ENCODE measurements around the gene ENDOU.

DNA sequence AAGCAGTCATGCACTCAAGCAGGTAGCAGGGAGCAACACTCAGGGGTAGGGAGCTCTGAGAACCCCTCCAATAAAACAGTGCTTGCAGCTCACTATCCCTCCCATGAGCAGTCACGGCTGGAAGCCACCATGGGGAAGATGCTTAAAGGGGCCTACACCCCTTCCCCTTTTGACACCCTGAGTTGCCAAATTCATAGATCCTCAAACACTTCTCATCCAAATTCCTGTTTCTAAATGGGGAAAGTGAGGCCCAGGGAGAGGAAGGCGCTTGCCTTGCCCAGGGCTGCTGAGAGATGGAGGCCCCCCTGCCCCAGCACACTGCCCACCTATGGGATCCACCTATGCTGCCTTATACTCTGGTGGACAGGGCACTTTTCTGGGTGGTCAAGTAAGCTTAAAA lies 7.2 kb upstream of the ENDOU start:
- TF ChIP-seq GATA2 (CRISPR knock-in tag; IDR thresholded peaks at IDR 0.05), result no peak
- no peak for TF ChIP-seq TAF1 (IDR thresholded peaks at IDR 0.05; ENCODE audit: borderline replicate concordance, low read depth, low read length)
- TF ChIP-seq, protein P1, sequence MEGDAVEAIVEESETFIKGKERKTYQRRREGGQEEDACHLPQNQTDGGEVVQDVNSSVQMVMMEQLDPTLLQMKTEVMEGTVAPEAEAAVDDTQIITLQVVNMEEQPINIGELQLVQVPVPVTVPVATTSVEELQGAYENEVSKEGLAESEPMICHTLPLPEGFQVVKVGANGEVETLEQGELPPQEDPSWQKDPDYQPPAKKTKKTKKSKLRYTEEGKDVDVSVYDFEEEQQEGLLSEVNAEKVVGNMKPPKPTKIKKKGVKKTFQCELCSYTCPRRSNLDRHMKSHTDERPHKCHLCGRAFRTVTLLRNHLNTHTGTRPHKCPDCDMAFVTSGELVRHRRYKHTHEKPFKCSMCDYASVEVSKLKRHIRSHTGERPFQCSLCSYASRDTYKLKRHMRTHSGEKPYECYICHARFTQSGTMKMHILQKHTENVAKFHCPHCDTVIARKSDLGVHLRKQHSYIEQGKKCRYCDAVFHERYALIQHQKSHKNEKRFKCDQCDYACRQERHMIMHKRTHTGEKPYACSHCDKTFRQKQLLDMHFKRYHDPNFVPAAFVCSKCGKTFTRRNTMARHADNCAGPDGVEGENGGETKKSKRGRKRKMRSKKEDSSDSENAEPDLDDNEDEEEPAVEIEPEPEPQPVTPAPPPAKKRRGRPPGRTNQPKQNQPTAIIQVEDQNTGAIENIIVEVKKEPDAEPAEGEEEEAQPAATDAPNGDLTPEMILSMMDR (IDR thresholded peaks at IDR 0.05), result no peak
- TF ChIP-seq, protein P2, sequence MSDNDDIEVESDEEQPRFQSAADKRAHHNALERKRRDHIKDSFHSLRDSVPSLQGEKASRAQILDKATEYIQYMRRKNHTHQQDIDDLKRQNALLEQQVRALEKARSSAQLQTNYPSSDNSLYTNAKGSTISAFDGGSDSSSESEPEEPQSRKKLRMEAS (IDR thresholded peaks at IDR 0.05; ENCODE audit: low read depth), result no peak
- no peak for TF ChIP-seq POLR2AphosphoS5 (IDR thresholded peaks at IDR 0.05; ENCODE audit: low read depth, low read length)
- no peak for TF ChIP-seq RAD21 (IDR thresholded peaks at IDR 0.05; ENCODE audit: low read length)
- no peak for TF ChIP-seq GABPA (IDR thresholded peaks at IDR 0.05; ENCODE audit: low read depth)
- no peak for TF ChIP-seq JUND (IDR thresholded peaks at IDR 0.05)
